ENCODE measurements around the gene INPP5K.

INPP5K gene

GRCh38 chr17:1482680-1483079, 33.7 kb downstream of the INPP5K start:
- TF ChIP-seq SIN3A (IDR thresholded peaks at IDR 0.05; ENCODE audit: borderline replicate concordance, insufficient read depth, low read length): no peak
- no peak for TF ChIP-seq REST (IDR thresholded peaks at IDR 0.05; ENCODE audit: insufficient read depth in 1 of 2, low read depth in 2 of 2, low read length in 2 of 2)
- TF ChIP-seq POLR2AphosphoS5 (IDR thresholded peaks at IDR 0.05; ENCODE audit: low read depth, low read length): no peak
- no peak for TF ChIP-seq FOXP2 (optimal IDR thresholded peaks at IDR 0.05; ENCODE audit: borderline replicate concordance, extremely low read depth, extremely low read length, insufficient read depth)
- TF ChIP-seq TAF1 (IDR thresholded peaks at IDR 0.05; ENCODE audit: borderline replicate concordance, insufficient read depth, low read length): no peak

- TF ChIP-seq TAF1 (IDR thresholded peaks at IDR 0.05; ENCODE audit: borderline replicate concordance, insufficient read depth, low read length): no peak
- TF ChIP-seq SIN3A (IDR thresholded peaks at IDR 0.05; ENCODE audit: borderline replicate concordance, insufficient read depth, low read length): no peak
- no peak for TF ChIP-seq POLR2AphosphoS5 (IDR thresholded peaks at IDR 0.05; ENCODE audit: low read depth, low read length)
- TF ChIP-seq REST (IDR thresholded peaks at IDR 0.05; ENCODE audit: insufficient read depth in 1 of 2, low read depth in 2 of 2, low read length in 2 of 2): no peak
- no peak for TF ChIP-seq FOXP2 (optimal IDR thresholded peaks at IDR 0.05; ENCODE audit: borderline replicate concordance, extremely low read depth, extremely low read length, insufficient read depth)
Measured at GRCh38 chr17:1481736-1482135, 34.7 kb downstream of the INPP5K start.

GRCh38 chr17:1480747-1481465, 35.5 kb downstream of the INPP5K start:
- TF ChIP-seq FOXP2 (optimal IDR thresholded peaks at IDR 0.05; ENCODE audit: borderline replicate concordance, extremely low read depth, extremely low read length, insufficient read depth) (no peak), TAF1 (IDR thresholded peaks at IDR 0.05; ENCODE audit: borderline replicate concordance, insufficient read depth, low read length) (no peak), SIN3A (IDR thresholded peaks at IDR 0.05; ENCODE audit: borderline replicate concordance, insufficient read depth, low read length) (no peak), POLR2AphosphoS5 (IDR thresholded peaks at IDR 0.05; ENCODE audit: low read depth, low read length) (no peak), REST (IDR thresholded peaks at IDR 0.05; ENCODE audit: insufficient read depth in 1 of 2, low read depth in 2 of 2, low read length in 2 of 2) (no peak)

GRCh38 chr17:1478418-1478817, 38.0 kb downstream of the INPP5K start:
- TF ChIP-seq POLR2AphosphoS5 (IDR thresholded peaks at IDR 0.05; ENCODE audit: low read depth, low read length) (no peak), SIN3A (IDR thresholded peaks at IDR 0.05; ENCODE audit: borderline replicate concordance, insufficient read depth, low read length) (no peak), TAF1 (IDR thresholded peaks at IDR 0.05; ENCODE audit: borderline replicate concordance, insufficient read depth, low read length) (no peak), FOXP2 (optimal IDR thresholded peaks at IDR 0.05; ENCODE audit: borderline replicate concordance, extremely low read depth, extremely low read length, insufficient read depth) (no peak), REST (IDR thresholded peaks at IDR 0.05; ENCODE audit: insufficient read depth in 1 of 2, low read depth in 2 of 2, low read length in 2 of 2) (no peak)

Measured in PFSK-1 (cell line).